ENCODE results near the gene ANKHD1. TPM values are rescaled to one million over a fixed set of nuclear protein-coding genes. Genes with fewer than 3 reads are reported as not detected.

Gene ANKHD1
- total and polyA plus RNA-seq, 8 donors: 56.0 to 77.7 (median 64.0) TPM

DNA sequence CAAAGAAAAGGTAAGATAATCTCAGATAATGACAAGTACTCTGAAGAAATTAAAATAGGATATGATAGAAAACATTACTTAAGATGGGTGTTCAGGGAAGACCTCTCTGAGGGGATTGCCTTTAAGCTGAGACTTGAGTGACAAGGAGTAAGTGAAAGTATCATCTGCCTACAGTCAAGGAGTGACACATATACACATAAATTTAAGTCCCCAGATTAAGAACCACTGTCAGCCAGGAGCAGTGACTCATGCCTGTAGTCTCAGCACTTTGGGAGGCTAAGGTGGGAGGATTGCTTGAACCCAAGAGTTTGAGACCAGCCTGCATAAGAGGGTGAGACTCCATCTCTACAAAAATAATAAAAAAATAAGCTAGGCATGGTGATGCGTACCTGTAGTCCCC is 19.7 kb upstream of the ANKHD1 start:
- H3K36me3 ChIP-seq: no peaks in the 10 kb centered on the region
- no peaks in the 10 kb centered on the region for H3K4me1 ChIP-seq
- DNase-seq (no peak), FAIRE-seq (no peak), ATAC-seq (no peak)
- no peak overlapping the region for H3K27ac ChIP-seq
- TF ChIP-seq, protein P1, sequence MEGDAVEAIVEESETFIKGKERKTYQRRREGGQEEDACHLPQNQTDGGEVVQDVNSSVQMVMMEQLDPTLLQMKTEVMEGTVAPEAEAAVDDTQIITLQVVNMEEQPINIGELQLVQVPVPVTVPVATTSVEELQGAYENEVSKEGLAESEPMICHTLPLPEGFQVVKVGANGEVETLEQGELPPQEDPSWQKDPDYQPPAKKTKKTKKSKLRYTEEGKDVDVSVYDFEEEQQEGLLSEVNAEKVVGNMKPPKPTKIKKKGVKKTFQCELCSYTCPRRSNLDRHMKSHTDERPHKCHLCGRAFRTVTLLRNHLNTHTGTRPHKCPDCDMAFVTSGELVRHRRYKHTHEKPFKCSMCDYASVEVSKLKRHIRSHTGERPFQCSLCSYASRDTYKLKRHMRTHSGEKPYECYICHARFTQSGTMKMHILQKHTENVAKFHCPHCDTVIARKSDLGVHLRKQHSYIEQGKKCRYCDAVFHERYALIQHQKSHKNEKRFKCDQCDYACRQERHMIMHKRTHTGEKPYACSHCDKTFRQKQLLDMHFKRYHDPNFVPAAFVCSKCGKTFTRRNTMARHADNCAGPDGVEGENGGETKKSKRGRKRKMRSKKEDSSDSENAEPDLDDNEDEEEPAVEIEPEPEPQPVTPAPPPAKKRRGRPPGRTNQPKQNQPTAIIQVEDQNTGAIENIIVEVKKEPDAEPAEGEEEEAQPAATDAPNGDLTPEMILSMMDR (IDR thresholded peaks at IDR 0.05): no peak
- WGBS, 2 donors: 80 to 88% methylated on average over 1 of the region's 1 CpG
- H3K9me3 ChIP-seq: no peaks in the 10 kb centered on the region
- H3K4me3 ChIP-seq: no peak overlapping the region
- intact Hi-C loops (cut with DNase I): no loop called here
- no peaks in the 10 kb centered on the region for H3K27me3 ChIP-seq

DNA sequence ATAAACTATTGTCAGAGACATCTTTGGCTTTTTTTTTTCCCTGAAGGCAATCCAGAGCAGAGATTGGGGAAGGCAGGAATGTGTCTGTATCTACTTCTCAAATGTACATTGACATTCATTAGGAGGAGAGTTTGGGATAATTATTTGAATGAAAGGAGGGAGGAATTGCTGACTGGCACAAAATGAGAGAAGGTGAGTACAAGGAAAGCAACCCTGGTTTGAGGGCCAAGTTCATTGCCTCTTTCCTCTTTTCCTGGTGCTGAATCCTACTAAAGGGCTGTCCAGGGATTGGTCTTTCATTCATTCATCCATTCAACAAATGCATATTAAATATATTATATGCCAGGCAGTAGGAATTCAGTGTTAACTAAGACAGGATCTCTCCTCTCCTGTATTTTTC is 18.8 kb upstream of the ANKHD1 start:
- FAIRE-seq: no peak
- TF ChIP-seq, protein P1 (IDR thresholded peaks at IDR 0.05): no peak
- Histone ChIP-seq H3K36me3 (no peaks in the 10 kb centered on the region), H3K27ac (no peak overlapping the region), H3K4me1 (no peaks in the 10 kb centered on the region), H3K9me3 (no peaks in the 10 kb centered on the region), H3K27me3 (no peaks in the 10 kb centered on the region), H3K4me3 (no peak overlapping the region)
- intact Hi-C loops (cut with DNase I): no loop called here
- DNase-seq: no peak
- no peak for ATAC-seq

DNA sequence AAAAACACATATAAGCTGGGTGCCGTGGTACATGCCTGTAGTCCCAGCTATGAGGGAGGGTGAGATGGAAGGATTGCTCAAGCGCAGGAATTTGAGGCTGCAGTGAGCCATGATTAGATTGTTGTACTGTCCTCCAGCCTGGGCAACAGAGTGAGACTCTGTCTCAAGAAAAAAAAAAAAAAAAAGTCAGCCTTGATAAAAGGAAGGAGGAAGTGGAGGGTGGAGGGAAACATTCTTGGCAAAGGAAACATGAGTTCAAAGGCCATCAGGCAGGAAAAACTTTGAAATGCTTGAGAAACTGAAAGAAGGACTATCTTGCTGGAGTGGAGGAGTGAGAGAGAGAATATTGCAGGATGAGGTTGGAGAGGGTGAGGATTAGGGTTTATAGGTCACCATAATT is 18.3 kb upstream of the ANKHD1 start:
- ATAC-seq (no peak), DNase-seq (no peak), FAIRE-seq (no peak)
- no peaks in the 10 kb centered on the region for H3K36me3 ChIP-seq
- H3K4me1 ChIP-seq: no peaks in the 10 kb centered on the region
- no peaks in the 10 kb centered on the region for H3K27me3 ChIP-seq
- no peak overlapping the region for H3K27ac ChIP-seq
- H3K9me3 ChIP-seq: no peaks in the 10 kb centered on the region
- intact Hi-C loops (cut with DNase I): no loop called here
- no peak overlapping the region for H3K4me3 ChIP-seq
- 81 to 92% methylated on average over 2 of the region's 2 CpGs for WGBS, 2 donors
- TF ChIP-seq, protein P1 (IDR thresholded peaks at IDR 0.05): no peak

DNA sequence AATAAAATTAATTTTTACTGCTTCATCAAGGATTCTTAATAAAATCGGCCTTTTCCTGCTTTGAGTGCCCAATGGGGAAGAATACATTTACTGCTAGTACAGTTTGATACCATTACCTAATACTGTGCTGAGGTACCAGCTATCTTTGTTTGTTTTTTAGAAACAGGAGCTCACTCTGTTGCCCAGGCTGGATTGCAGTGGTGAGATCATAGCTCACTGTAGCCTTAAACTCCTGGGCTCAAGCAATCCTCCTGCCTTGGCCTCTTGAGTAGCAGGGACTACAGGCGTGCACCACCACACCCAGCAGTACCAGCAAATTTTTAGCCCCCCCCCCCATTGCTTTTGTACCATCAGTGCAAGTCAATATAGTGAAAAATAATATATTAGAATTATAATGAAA is 13.6 kb upstream of the ANKHD1 start:
- WGBS, 2 donors: 73 to 78% methylated on average over 2 of the region's 2 CpGs

DNA sequence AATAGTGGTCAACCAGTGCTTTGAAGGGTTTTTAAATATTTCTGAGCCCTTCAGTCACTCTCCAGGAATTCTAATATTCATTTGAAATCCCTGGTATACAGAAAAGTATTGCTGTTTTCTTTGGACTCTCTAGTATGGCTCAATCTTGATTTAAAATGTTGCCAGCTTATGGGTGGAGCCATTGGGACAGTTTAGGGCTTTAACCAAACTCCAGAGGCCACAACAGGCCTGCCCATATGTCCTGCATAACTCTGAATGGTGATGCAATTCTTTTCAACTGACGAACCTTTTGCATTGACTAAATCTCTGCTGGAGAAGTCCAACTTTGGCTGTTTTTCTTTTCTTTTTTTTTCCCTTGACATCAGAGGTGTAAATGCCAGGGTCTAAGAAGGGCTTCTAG is 10.3 kb upstream of the ANKHD1 start:
- no peak for ATAC-seq
- H3K27ac ChIP-seq: no peak overlapping the region

More for the DNA sequence above, 13.6 kb upstream of the ANKHD1 start:
- H3K9me3 ChIP-seq: no peaks in the 10 kb centered on the region
- no peak for FAIRE-seq
- no peaks in the 10 kb centered on the region for H3K36me3 ChIP-seq
- H3K4me3 ChIP-seq: no peak overlapping the region
- no peak overlapping the region for H3K27ac ChIP-seq
- no peaks in the 10 kb centered on the region for H3K27me3 ChIP-seq
- no peak for DNase-seq
- peak in 1 of 4 donors; percentile 45 for ATAC-seq
- TF ChIP-seq, protein P1 (IDR thresholded peaks at IDR 0.05): no peak
- intact Hi-C loops (cut with DNase I): no loop called here
- H3K4me1 ChIP-seq: no peaks in the 10 kb centered on the region

More for the DNA sequence above, 10.3 kb upstream of the ANKHD1 start:
- Histone ChIP-seq H3K27me3 (no peaks in the 10 kb centered on the region), H3K4me3 (no peak overlapping the region), H3K4me1 (no peaks in the 10 kb centered on the region), H3K9me3 (no peaks in the 10 kb centered on the region), H3K36me3 (no peaks in the 10 kb centered on the region)
- TF ChIP-seq, protein P1 (IDR thresholded peaks at IDR 0.05): no peak
- FAIRE-seq (no peak), DNase-seq (no peak)
- 86 to 90% methylated on average over 1 of the region's 1 CpG for WGBS, 2 donors
- intact Hi-C loops (cut with DNase I): no loop called here

All from pancreas (tissue), 10 donors.